ENCODE results near the gene RBM14. TPM values are rescaled to one million over a fixed set of nuclear protein-coding genes. Genes with fewer than 3 reads are reported as not detected.

RBM14 gene
- total and polyA plus RNA-seq, 2 of the 4 experiments (the other 2 are of a cell fraction) = 9.3 to 31.1 TPM

DNA sequence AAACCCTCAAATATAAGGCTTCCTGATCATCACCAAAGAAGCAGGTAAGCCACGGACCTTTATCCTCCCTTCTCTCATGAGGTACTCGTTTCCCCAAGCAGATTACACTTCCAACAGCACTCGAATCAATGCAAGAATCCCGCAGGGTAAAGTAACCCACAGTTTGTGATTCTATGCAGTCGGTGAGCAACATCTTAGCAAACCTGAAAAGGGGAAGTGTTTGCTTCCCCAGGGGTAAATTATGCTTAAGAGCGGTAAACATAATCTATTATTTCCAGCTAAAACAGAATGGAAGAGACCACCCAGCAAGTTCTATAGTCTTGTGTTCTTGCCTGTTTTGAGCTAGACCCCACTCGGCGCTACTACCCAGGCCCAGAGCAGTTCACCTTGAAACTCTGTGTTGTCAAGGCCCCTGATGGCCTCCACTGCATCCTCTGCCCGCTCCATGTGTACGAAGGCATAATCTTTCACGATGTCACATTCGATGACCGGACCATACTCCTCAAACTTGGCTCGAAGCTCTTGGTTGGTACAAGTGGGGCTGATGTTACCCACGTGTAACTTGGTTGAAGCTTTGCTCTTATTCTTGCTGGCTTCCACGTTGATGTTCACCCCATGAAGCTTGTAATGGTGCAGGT, 60.0 kb downstream of the RBM14 start (continued):
- TF ChIP-seq CEBPB (IDR thresholded peaks at IDR 0.05; ENCODE audit: low read depth, low read length) = no peak

Small RNA genes lying within 50 kb of the gene (microRNA-seq; reads per million reads assigned to microRNA genes)
- not detected for gene RNU4-39P (ENCODE audit: insufficient read depth, insufficient read length)

Small RNA genes lying within 50 kb of the gene (small RNA-seq; reads per million reads assigned to genes)
- gene RNU4-39P = 0 to 0.60 (median 0) reads per million in 5 experiments

Other genes starting within 250 kb of the RBM14 start
- gene SLC29A2, start 244.9 kb upstream of the RBM14 start, total RNA-seq (2012; rRNA removed) = under 0.01 TPM in 2 replicates
- gene SLC29A2, start 244.9 kb upstream of the RBM14 start, polyA plus RNA-seq (2012; rRNA removed) = 0.87 and 1.2 TPM in 2 replicates
- gene NPAS4, start 195.6 kb upstream of the RBM14 start, total RNA-seq (2012; rRNA removed) = under 0.01 TPM in 1 of 2 replicates, not detected in the other
- gene NPAS4, start 195.6 kb upstream of the RBM14 start, polyA plus RNA-seq (2012; rRNA removed) = 0.77 and 0.89 TPM in 2 replicates
- gene MRPL11, start 177.8 kb upstream of the RBM14 start, total RNA-seq (2012; rRNA removed) = 39.2 and 45.5 TPM in 2 replicates
- 45.6 and 46.6 TPM in 2 replicates for gene MRPL11, start 177.8 kb upstream of the RBM14 start, polyA plus RNA-seq (2012; rRNA removed)
- 3.9 and 5.0 TPM in 2 replicates for gene PELI3, start 149.7 kb upstream of the RBM14 start, total RNA-seq (2012; rRNA removed)
- gene PELI3, start 149.7 kb upstream of the RBM14 start, polyA plus RNA-seq (2012; rRNA removed) = 6.3 and 6.5 TPM in 2 replicates
- 51.8 and 52.8 TPM in 2 replicates for gene DPP3, start 136.2 kb upstream of the RBM14 start, total RNA-seq (2012; rRNA removed)
- 66.3 and 90.3 TPM in 2 replicates for gene DPP3, start 136.2 kb upstream of the RBM14 start, polyA plus RNA-seq (2012; rRNA removed)
- 13.9 and 16.5 TPM in 2 replicates for gene BBS1, start 106.0 kb upstream of the RBM14 start, total RNA-seq (2012; rRNA removed)
- 17.3 and 20.6 TPM in 2 replicates for gene BBS1, start 106.0 kb upstream of the RBM14 start, polyA plus RNA-seq (2012; rRNA removed)
- gene ZDHHC24, start 70.6 kb upstream of the RBM14 start, total RNA-seq (2012; rRNA removed) = 3.2 and 3.6 TPM in 2 replicates
- gene ZDHHC24, start 70.6 kb upstream of the RBM14 start, polyA plus RNA-seq (2012; rRNA removed) = 10.9 and 18.1 TPM in 2 replicates
- under 0.01 TPM in 2 replicates for gene ACTN3, start 69.7 kb upstream of the RBM14 start, total RNA-seq (2012; rRNA removed)
- gene ACTN3, start 69.7 kb upstream of the RBM14 start, polyA plus RNA-seq (2012; rRNA removed) = 0.05 and 0.06 TPM in 2 replicates
- gene CTSF, start 48.0 kb upstream of the RBM14 start, total RNA-seq (2012; rRNA removed) = 3.6 and 4.1 TPM in 2 replicates
- 15.2 and 16.0 TPM in 2 replicates for gene CTSF, start 48.0 kb upstream of the RBM14 start, polyA plus RNA-seq (2012; rRNA removed)
- gene CCDC87, start 23.6 kb upstream of the RBM14 start, total RNA-seq (2012; rRNA removed) = under 0.01 and 0.18 TPM in 2 replicates
- gene CCDC87, start 23.6 kb upstream of the RBM14 start, polyA plus RNA-seq (2012; rRNA removed) = 0.14 and 0.19 TPM in 2 replicates
- 20.1 and 21.4 TPM in 2 replicates for gene CCS, start 23.4 kb upstream of the RBM14 start, total RNA-seq (2012; rRNA removed)
- gene CCS, start 23.4 kb upstream of the RBM14 start, polyA plus RNA-seq (2012; rRNA removed) = 53.0 and 54.6 TPM in 2 replicates
- gene RBM4, start 22.1 kb downstream of the RBM14 start, total RNA-seq (2012; rRNA removed) = 175 and 198 TPM in 2 replicates
- 165 and 176 TPM in 2 replicates for gene RBM4, start 22.1 kb downstream of the RBM14 start, polyA plus RNA-seq (2012; rRNA removed)
- 23.1 and 25.6 TPM in 2 replicates for gene RBM4B, start 61.3 kb downstream of the RBM14 start, total RNA-seq (2012; rRNA removed)
- gene RBM4B, start 61.3 kb downstream of the RBM14 start, polyA plus RNA-seq (2012; rRNA removed) = 21.1 and 26.7 TPM in 2 replicates
- gene SPTBN2, start 112.6 kb downstream of the RBM14 start, total RNA-seq (2012; rRNA removed) = 0.18 and 0.56 TPM in 2 replicates
- 0.41 and 0.57 TPM in 2 replicates for gene SPTBN2, start 112.6 kb downstream of the RBM14 start, polyA plus RNA-seq (2012; rRNA removed)
- 5.6 and 6.6 TPM in 2 replicates for gene RCE1, start 226.8 kb downstream of the RBM14 start, total RNA-seq (2012; rRNA removed)
- gene RCE1, start 226.8 kb downstream of the RBM14 start, polyA plus RNA-seq (2012; rRNA removed) = 19.4 and 21.1 TPM in 2 replicates
- gene LRFN4, start 240.4 kb downstream of the RBM14 start, total RNA-seq (2012; rRNA removed) = 6.1 and 7.8 TPM in 2 replicates
- 18.9 and 24.9 TPM in 2 replicates for gene LRFN4, start 240.4 kb downstream of the RBM14 start, polyA plus RNA-seq (2012; rRNA removed)

All from IMR-90 (cell line).